Lower lobe of right lung (tissue), 2 donors: ENCODE results near the gene TBL1XR1. TPM values are rescaled to one million over a fixed set of nuclear protein-coding genes. Genes with fewer than 3 reads are reported as not detected.

Source experiments
- ATAC-seq, 2 donors: fragments of 200-7000 bp; cut with Tn5 transposase; one replicate each; pipeline ENCODE4 v1.9.1; 2020 to 2022; ENCODE audit warnings: mild to moderate bottlenecking in 2 of 2, moderate library complexity in 2 of 2
- DNase-seq: peaks from one replicate; pipeline ENCODE4 v3.0.0-alpha.2; 2020
- H3K27ac ChIP-seq: fragments of 200-600 bp; one replicate; pipeline ENCODE4 v1.8.0; 2022
- H3K27me3 ChIP-seq: fragments of 200-600 bp; one replicate; pipeline ENCODE4 v1.8.0; 2022; ENCODE audit warnings: low read depth
- H3K36me3 ChIP-seq: fragments of 200-600 bp; one replicate; pipeline ENCODE4 v1.8.0; 2022; ENCODE audit warnings: mild to moderate bottlenecking
- H3K4me1 ChIP-seq: fragments of 200-600 bp; one replicate; pipeline ENCODE4 v1.8.0; 2022
- H3K4me3 ChIP-seq: fragments of 200-600 bp; one replicate; pipeline ENCODE4 v1.8.0; 2022; ENCODE audit warnings: mild to moderate bottlenecking
- H3K9me3 ChIP-seq: fragments of 200-600 bp; one replicate; pipeline ENCODE4 v1.8.0; 2022
- CTCF ChIP-seq: fragments of 200-600 bp; IDR thresholded peaks from one replicate; pipeline ENCODE4 v1.8.0; 2022; ENCODE audit warnings: antibody characterized with exemption, mild to moderate bottlenecking
- intact Hi-C: fragments of 100-400 bp; cut with DNase I; formaldehyde crosslinking; loops from one replicate; pipeline ENCODE4 v1.11.0; 2022
- total RNA-seq: library from RNA; stranded (reverse); fragmentation: NEBNext Ultra II Directional; extraction: Animal tissue kit (Norgen Biotek cat#: 25700); gene quantifications from one replicate; pipeline ENCODE4 v1.2.1, GENCODE V29; 2021
- donor health status: DM: no; HTN: yes; CAD: no; lungs with severe emphysema.

The TBL1XR1 gene
- total RNA-seq, 1 donor from 2014 or later, result 160 TPM

- DNase-seq (no peak), ATAC-seq (no peak)
- Histone ChIP-seq H3K9me3 (no peaks in the 10 kb centered on the region), H3K27ac (no peak overlapping the region), H3K4me3 (no peak overlapping the region), H3K36me3 (no peaks in the 10 kb centered on the region), H3K4me1 (peaks cover 26% of the 10 kb centered on the region), H3K27me3 (no peaks in the 10 kb centered on the region)
- intact Hi-C loops, result no loop called here
- TF ChIP-seq CTCF, result no peak
Measured at GRCh38 chr3:177119829-177120228, 77.5 kb downstream of the TBL1XR1 start.

GRCh38 chr3:177114253-177114652 is 83.0 kb downstream of the TBL1XR1 start:
- no peak for ATAC-seq

GRCh38 chr3:177111541-177111949 is 85.7 kb downstream of the TBL1XR1 start:
- TF ChIP-seq CTCF, result no peak
- Histone ChIP-seq H3K4me1 (peaks cover 42% of the 10 kb centered on the region), H3K27me3 (no peaks in the 10 kb centered on the region), H3K36me3 (no peaks in the 10 kb centered on the region), H3K9me3 (no peaks in the 10 kb centered on the region), H3K4me3 (no peak overlapping the region), H3K27ac (no peak overlapping the region)
- intact Hi-C loops, result no loop called here
- DNase-seq (no peak), ATAC-seq (no peak)

More at GRCh38 chr3:177114253-177114652, 83.0 kb downstream of the TBL1XR1 start:
- Histone ChIP-seq H3K36me3 (no peaks in the 10 kb centered on the region), H3K27me3 (no peaks in the 10 kb centered on the region), H3K9me3 (no peaks in the 10 kb centered on the region), H3K4me1 (peaks cover 29% of the 10 kb centered on the region), H3K27ac (no peak overlapping the region), H3K4me3 (no peak overlapping the region)
- no peak for DNase-seq
- no peak for TF ChIP-seq CTCF
- intact Hi-C loops, result no loop called here

GRCh38 chr3:177110895-177111294 is 86.4 kb downstream of the TBL1XR1 start:
- H3K4me1 ChIP-seq, result peaks cover 44% of the 10 kb centered on the region
- TF ChIP-seq CTCF, result no peak
- DNase-seq (no peak), ATAC-seq (no peak)
- H3K27ac ChIP-seq, result no peak overlapping the region
- no peaks in the 10 kb centered on the region for H3K27me3 ChIP-seq
- intact Hi-C loops, result no loop called here
- no peaks in the 10 kb centered on the region for H3K36me3 ChIP-seq
- no peaks in the 10 kb centered on the region for H3K9me3 ChIP-seq
- H3K4me3 ChIP-seq, result no peak overlapping the region

GRCh38 chr3:177110386-177110785 is 86.9 kb downstream of the TBL1XR1 start:
- DNase-seq, result no peak
- peaks cover 49% of the 10 kb centered on the region for H3K4me1 ChIP-seq
- no peaks in the 10 kb centered on the region for H3K27me3 ChIP-seq
- no peak for ATAC-seq
- no peaks in the 10 kb centered on the region for H3K36me3 ChIP-seq
- H3K4me3 ChIP-seq, result no peak overlapping the region
- no peak for TF ChIP-seq CTCF
- H3K9me3 ChIP-seq, result no peaks in the 10 kb centered on the region
- intact Hi-C loops, result no loop called here
- no peak overlapping the region for H3K27ac ChIP-seq
